Stimulated activated naive B cell treated with anti-CD40 and anti-IgM and Interleukin-4, amounts not matched to agents 10 μg/mL and 1 μg/mL and 100 μg/mL, for 72 hours (primary cell): Measurements from ENCODE around the gene LRRFIP1.

Experiments
- ATAC-seq, 2 donors: fragments of 150-1000 bp; cut with Tn5 transposase; replicated peaks; 2 replicates each; pipeline ENCODE4 v1.10.0; 2021; ENCODE audit warnings: moderate library complexity in 1 of 2
- DNase-seq: peaks from one replicate; pipeline ENCODE4 v3.0.0; 2021
- H3K27ac Mint-ChIP-seq: one replicate; pipeline ENCODE4 v1.8.0; 2022; ENCODE audit warnings: mild to moderate bottlenecking, mixed read lengths
- H3K27me3 Mint-ChIP-seq, 2 donors: one replicate each; pipeline ENCODE4 v1.8.0; 2022; ENCODE audit warnings: mixed read lengths in 2 of 2
- H3K36me3 Mint-ChIP-seq, 2 donors: one replicate each; pipeline ENCODE4 v1.8.0; 2022; ENCODE audit warnings: mixed read lengths in 2 of 2, mild to moderate bottlenecking in 1 of 2
- H3K4me1 Mint-ChIP-seq, 2 donors: one replicate each; pipeline ENCODE4 v1.8.0; 2022; ENCODE audit warnings: mixed read lengths in 2 of 2, mild to moderate bottlenecking in 1 of 2
- H3K4me3 Mint-ChIP-seq, 2 donors: one replicate each; pipeline ENCODE4 v1.8.0; 2022; ENCODE audit warnings: mild to moderate bottlenecking in 2 of 2, mixed read lengths in 2 of 2, moderate library complexity in 1 of 2
- H3K9me3 Mint-ChIP-seq, 2 donors: one replicate each; pipeline ENCODE4 v1.8.0; 2022; ENCODE audit warnings: mixed read lengths in 2 of 2, mild to moderate bottlenecking in 1 of 2

Gene LRRFIP1

GRCh38 chr2:237790353-237790752 is 163.0 kb downstream of the LRRFIP1 start:
- Mint-ChIP-seq H3K4me1 (peaks cover 2 to 4% of the 10 kb centered on the region in 2 donors), H3K27ac (peak overlapping the region; percentile 25), H3K4me3 (no peak overlapping the region), H3K36me3 (peaks cover 27 to 63% of the 10 kb centered on the region in 2 donors), H3K9me3 (peaks cover 4 to 9% of the 10 kb centered on the region in 2 donors), H3K27me3 (no peaks in the 10 kb centered on the region)
- DNase-seq (no peak), ATAC-seq (no peak)

GRCh38 chr2:237791977-237792727 is 164.8 kb downstream of the LRRFIP1 start:
- no peak for ATAC-seq
- peaks cover 0 to 1% of the 10 kb centered on the region in 2 donors for H3K9me3 Mint-ChIP-seq
- no peak for DNase-seq
- H3K27me3 Mint-ChIP-seq: no peaks in the 10 kb centered on the region
- no peak overlapping the region for H3K27ac Mint-ChIP-seq
- peaks cover 16 to 47% of the 10 kb centered on the region in 2 donors for H3K36me3 Mint-ChIP-seq
- no peak overlapping the region for H3K4me3 Mint-ChIP-seq
- H3K4me1 Mint-ChIP-seq: peaks cover 2% of the 10 kb centered on the region in 2 donors

GRCh38 chr2:237797253-237797652 is 169.9 kb downstream of the LRRFIP1 start:
- H3K36me3 Mint-ChIP-seq: peaks cover 24 to 29% of the 10 kb centered on the region in 2 donors
- no peak overlapping the region for H3K27ac Mint-ChIP-seq
- ATAC-seq (no peak), DNase-seq (no peak)
- no peaks in the 10 kb centered on the region for H3K27me3 Mint-ChIP-seq
- H3K4me3 Mint-ChIP-seq: no peak overlapping the region
- H3K4me1 Mint-ChIP-seq: no peaks in the 10 kb centered on the region
- H3K9me3 Mint-ChIP-seq: peaks cover 6 to 7% of the 10 kb centered on the region in 2 donors

- peaks cover 6 to 7% of the 10 kb centered on the region in 2 donors for H3K9me3 Mint-ChIP-seq
- DNase-seq: no peak
- no peak for ATAC-seq
Observed at GRCh38 chr2:237798236-237799059, 171.1 kb downstream of the LRRFIP1 start, which contains the start of gene RBM44. RBM44 (plus strand) TSS chr2:237798779; CDS start chr2:237813610, 14,831 bp downstream.

GRCh38 chr2:237799060-237799428 is 171.7 kb downstream of the LRRFIP1 start:
- H3K36me3 Mint-ChIP-seq: peaks cover 17 to 25% of the 10 kb centered on the region in 2 donors

More at GRCh38 chr2:237798236-237799059, 171.1 kb downstream of the LRRFIP1 start, which contains the start of gene RBM44:
- Mint-ChIP-seq H3K27ac (no peak within 1 kb of the TSS), H3K36me3 (peaks cover 17 to 25% of the 10 kb centered on the region in 2 donors), H3K4me3 (no peak within 1 kb of the TSS), H3K4me1 (no peaks in the 10 kb centered on the region), H3K27me3 (no peaks in the 10 kb centered on the region)

GRCh38 chr2:237801466-237801865 is 174.1 kb downstream of the LRRFIP1 start:
- Mint-ChIP-seq H3K9me3 (peaks cover 6 to 7% of the 10 kb centered on the region in 2 donors), H3K27me3 (no peaks in the 10 kb centered on the region), H3K4me1 (peaks cover 3 to 12% of the 10 kb centered on the region in 2 donors), H3K36me3 (peaks cover 13 to 23% of the 10 kb centered on the region in 2 donors), H3K27ac (no peak overlapping the region), H3K4me3 (no peak overlapping the region)
- ATAC-seq (no peak), DNase-seq (no peak)

More at GRCh38 chr2:237799060-237799428, 171.7 kb downstream of the LRRFIP1 start:
- ATAC-seq: no peak
- H3K4me3 Mint-ChIP-seq: no peak overlapping the region
- H3K27ac Mint-ChIP-seq: no peak overlapping the region
- DNase-seq: no peak
- H3K9me3 Mint-ChIP-seq: peaks cover 6 to 7% of the 10 kb centered on the region in 2 donors
- H3K27me3 Mint-ChIP-seq: no peaks in the 10 kb centered on the region
- H3K4me1 Mint-ChIP-seq: peaks cover 0 to 3% of the 10 kb centered on the region in 2 donors

GRCh38 chr2:237806334-237806733 is 178.9 kb downstream of the LRRFIP1 start:
- no peaks in the 10 kb centered on the region for H3K9me3 Mint-ChIP-seq
- H3K4me3 Mint-ChIP-seq: no peak overlapping the region
- DNase-seq (no peak), ATAC-seq (no peak)
- no peak overlapping the region for H3K27ac Mint-ChIP-seq
- peaks cover 7 to 22% of the 10 kb centered on the region in 2 donors for H3K4me1 Mint-ChIP-seq
- H3K27me3 Mint-ChIP-seq: no peaks in the 10 kb centered on the region
- peaks cover 0 to 5% of the 10 kb centered on the region in 2 donors for H3K36me3 Mint-ChIP-seq

GRCh38 chr2:237815637-237816036 is 188.2 kb downstream of the LRRFIP1 start:
- H3K9me3 Mint-ChIP-seq: no peaks in the 10 kb centered on the region
- ATAC-seq: peak in 1 of 2 donors; percentile 34

GRCh38 chr2:237816531-237816930 is 189.1 kb downstream of the LRRFIP1 start:
- no peak for ATAC-seq
- DNase-seq: no peak
- Mint-ChIP-seq H3K4me1 (peaks cover 0 to 4% of the 10 kb centered on the region in 2 donors), H3K9me3 (no peaks in the 10 kb centered on the region), H3K27me3 (peaks cover 0 to 3% of the 10 kb centered on the region in 2 donors), H3K36me3 (peaks cover 4 to 6% of the 10 kb centered on the region in 2 donors), H3K4me3 (no peak overlapping the region), H3K27ac (no peak overlapping the region)

More at GRCh38 chr2:237815637-237816036, 188.2 kb downstream of the LRRFIP1 start:
- H3K4me1 Mint-ChIP-seq: peaks cover 0 to 10% of the 10 kb centered on the region in 2 donors
- H3K27ac Mint-ChIP-seq: no peak overlapping the region
- H3K27me3 Mint-ChIP-seq: peaks cover 0 to 3% of the 10 kb centered on the region in 2 donors
- no peak overlapping the region for H3K4me3 Mint-ChIP-seq
- no peak for DNase-seq
- peaks cover 4 to 6% of the 10 kb centered on the region in 2 donors for H3K36me3 Mint-ChIP-seq

- H3K27ac Mint-ChIP-seq: no peak overlapping the region
- peaks cover 4% of the 10 kb centered on the region in 2 donors for H3K36me3 Mint-ChIP-seq
- ATAC-seq (no peak), DNase-seq (no peak)
- peaks cover 0 to 4% of the 10 kb centered on the region in 2 donors for H3K4me1 Mint-ChIP-seq
- no peaks in the 10 kb centered on the region for H3K27me3 Mint-ChIP-seq
- no peak overlapping the region for H3K4me3 Mint-ChIP-seq
- no peaks in the 10 kb centered on the region for H3K9me3 Mint-ChIP-seq
Observed at GRCh38 chr2:237818066-237818473, 190.7 kb downstream of the LRRFIP1 start.

- H3K27me3 Mint-ChIP-seq: no peaks in the 10 kb centered on the region
- peaks cover 4% of the 10 kb centered on the region in 2 donors for H3K36me3 Mint-ChIP-seq
- no peak overlapping the region for H3K27ac Mint-ChIP-seq
- H3K4me3 Mint-ChIP-seq: no peak overlapping the region
- ATAC-seq (no peak), DNase-seq (no peak)
- no peaks in the 10 kb centered on the region for H3K9me3 Mint-ChIP-seq
- H3K4me1 Mint-ChIP-seq: peaks cover 0 to 4% of the 10 kb centered on the region in 2 donors
Observed at GRCh38 chr2:237819231-237819630, 191.8 kb downstream of the LRRFIP1 start.

GRCh38 chr2:237820421-237820820 is 193.0 kb downstream of the LRRFIP1 start:
- Mint-ChIP-seq H3K27ac (no peak overlapping the region), H3K36me3 (peaks cover 4% of the 10 kb centered on the region in 2 donors), H3K4me3 (no peak overlapping the region), H3K9me3 (no peaks in the 10 kb centered on the region), H3K27me3 (no peaks in the 10 kb centered on the region), H3K4me1 (peaks cover 0 to 4% of the 10 kb centered on the region in 2 donors)
- no peak for ATAC-seq
- DNase-seq: no peak

GRCh38 chr2:237823544-237823943 is 196.2 kb downstream of the LRRFIP1 start:
- no peaks in the 10 kb centered on the region for H3K36me3 Mint-ChIP-seq
- H3K27ac Mint-ChIP-seq: no peak overlapping the region
- H3K4me3 Mint-ChIP-seq: no peak overlapping the region
- DNase-seq (no peak), ATAC-seq (no peak)
- no peaks in the 10 kb centered on the region for H3K27me3 Mint-ChIP-seq
- no peaks in the 10 kb centered on the region for H3K4me1 Mint-ChIP-seq
- H3K9me3 Mint-ChIP-seq: no peaks in the 10 kb centered on the region

GRCh38 chr2:237824085-237824484 is 196.7 kb downstream of the LRRFIP1 start:
- H3K27me3 Mint-ChIP-seq: no peaks in the 10 kb centered on the region
- no peak overlapping the region for H3K27ac Mint-ChIP-seq
- no peaks in the 10 kb centered on the region for H3K36me3 Mint-ChIP-seq
- DNase-seq (no peak), ATAC-seq (no peak)
- H3K4me1 Mint-ChIP-seq: no peaks in the 10 kb centered on the region
- no peak overlapping the region for H3K4me3 Mint-ChIP-seq
- no peaks in the 10 kb centered on the region for H3K9me3 Mint-ChIP-seq
